ENCODE results near the gene EXOC3L4. TPM values are rescaled to one million over a fixed set of nuclear protein-coding genes. Genes with fewer than 3 reads are reported as not detected.

Gene EXOC3L4
- total RNA-seq, 4 donors from 2014 or later: 0.22 to 0.68 TPM; not detected in 2

- no peak for TF ChIP-seq CTCF (IDR thresholded peaks at IDR 0.05; ENCODE audit: low read depth)
These were observed 61.4 kb downstream of the EXOC3L4 start for GRCh38 chr14:103155826-103156394.

GRCh38 chr14:103156651-103157378, 62.3 kb downstream of the EXOC3L4 start:
- TF ChIP-seq CTCF (IDR thresholded peaks at IDR 0.05; ENCODE audit: low read depth): no peak

GRCh38 chr14:103157969-103158368, 63.4 kb downstream of the EXOC3L4 start:
- TF ChIP-seq CTCF (IDR thresholded peaks at IDR 0.05; ENCODE audit: low read depth): no peak

- no peak for TF ChIP-seq CTCF (IDR thresholded peaks at IDR 0.05; ENCODE audit: low read depth)
These were observed 64.2 kb downstream of the EXOC3L4 start for GRCh38 chr14:103158688-103159087.

Other genes with a start within 250 kb of the EXOC3L4 start
- gene AMN, start 172.1 kb upstream of the EXOC3L4 start, total RNA-seq: 1 to 10 TPM in 1 of 4 donors, under 1 TPM in 1, not detected in 2; 0.66 to 1.9 TPM
- gene CDC42BPB, start 37.2 kb upstream of the EXOC3L4 start, total RNA-seq: 100 to 1,000 TPM in 2 of 4 donors, 10 to 100 TPM in 2; 85.8 to 170 (median 102) TPM
- gene LBHD2, start 10.5 kb upstream of the EXOC3L4 start, total RNA-seq: 1 to 10 TPM in 2 of 4 donors, not detected in 2; 1.4 to 2.1 TPM
- 100 to 1,000 TPM in 1 of 4 donors, 10 to 100 TPM in 3; 54.7 to 145 (median 65.4) TPM for gene TNFAIP2, start 28.7 kb downstream of the EXOC3L4 start, total RNA-seq
- 100 to 1,000 TPM; 124 to 353 (median 137) TPM for gene EIF5, start 239.5 kb downstream of the EXOC3L4 start, total RNA-seq